SJCRH30 (cell line): Measurements from ENCODE around the gene DIPK1C. TPM values are rescaled to one million over a fixed set of nuclear protein-coding genes. Genes with fewer than 3 reads are reported as not detected.

Experiments
- DNase-seq, 2 experiments: peaks; one replicate each; pipeline ENCODE4 v3.0.0-alpha.2; 2015 to 2020
- H3K27ac ChIP-seq: fragments of 250-450 bp; sonication (Bioruptor Pico); 2 replicates; pipeline ENCODE4 v1.5.1; 2020; ENCODE audit warnings: mild to moderate bottlenecking, moderate library complexity
- H3K27me3 ChIP-seq: fragments of 250-450 bp; sonication (Bioruptor Pico); 2 replicates; pipeline ENCODE4 v1.5.1; 2020; ENCODE audit warnings: mild to moderate bottlenecking, moderate library complexity
- H3K36me3 ChIP-seq: fragments of 250-450 bp; sonication (Bioruptor Pico); 2 replicates; pipeline ENCODE4 v1.5.1; 2020; ENCODE audit warnings: mild to moderate bottlenecking, moderate library complexity
- H3K4me1 ChIP-seq: fragments of 250-450 bp; sonication (Bioruptor Pico); 2 replicates; pipeline ENCODE4 v1.5.1; 2020; ENCODE audit warnings: mild to moderate bottlenecking, moderate library complexity
- H3K4me3 ChIP-seq: fragments of 250-450 bp; sonication (Bioruptor Pico); 2 replicates; pipeline ENCODE4 v1.5.1; 2020; ENCODE audit warnings: mild to moderate bottlenecking, moderate library complexity
- H3K9me3 ChIP-seq: fragments of 250-450 bp; sonication (Bioruptor Pico); replicated peaks from 2 replicates; pipeline ENCODE4 v1.5.1; 2020; ENCODE audit warnings: mild to moderate bottlenecking, moderate library complexity
- total RNA-seq: library from RNA; depleted of rRNA; stranded (reverse); fragments of >200 nt; shearing (Covaris generic); gene quantifications from 2 replicates; pipeline ENCODE4 v1.2.3, GENCODE V29; 2014

Gene DIPK1C
- total RNA-seq, 1 experiment from 2014 or later: not detected

DNA sequence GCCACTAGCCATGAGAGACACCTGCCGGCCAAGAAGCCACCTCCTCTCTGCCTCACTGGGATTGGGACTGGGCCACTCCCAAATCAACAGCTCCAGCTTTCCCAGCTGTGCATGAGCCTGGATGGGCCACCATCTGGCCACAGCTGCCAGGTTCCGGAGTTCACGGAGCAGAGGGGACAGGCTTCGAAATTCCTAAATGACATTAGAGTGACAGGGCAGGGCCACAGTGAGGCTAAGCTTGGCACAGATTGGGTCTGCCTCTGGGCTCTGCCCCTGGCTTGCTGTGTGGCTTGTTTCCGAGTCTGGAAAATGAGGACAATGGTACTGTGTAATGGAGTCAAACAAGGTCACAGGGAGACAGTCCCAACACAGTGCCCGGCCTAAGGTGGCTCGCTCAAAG lies 6.5 kb downstream of the DIPK1C start:
- Histone ChIP-seq H3K27ac (no peak overlapping the region), H3K9me3 (no peaks in the 10 kb centered on the region), H3K27me3 (no peaks in the 10 kb centered on the region), H3K36me3 (no peaks in the 10 kb centered on the region), H3K4me1 (no peaks in the 10 kb centered on the region), H3K4me3 (no peak overlapping the region)
- DNase-seq: no peak

DNA sequence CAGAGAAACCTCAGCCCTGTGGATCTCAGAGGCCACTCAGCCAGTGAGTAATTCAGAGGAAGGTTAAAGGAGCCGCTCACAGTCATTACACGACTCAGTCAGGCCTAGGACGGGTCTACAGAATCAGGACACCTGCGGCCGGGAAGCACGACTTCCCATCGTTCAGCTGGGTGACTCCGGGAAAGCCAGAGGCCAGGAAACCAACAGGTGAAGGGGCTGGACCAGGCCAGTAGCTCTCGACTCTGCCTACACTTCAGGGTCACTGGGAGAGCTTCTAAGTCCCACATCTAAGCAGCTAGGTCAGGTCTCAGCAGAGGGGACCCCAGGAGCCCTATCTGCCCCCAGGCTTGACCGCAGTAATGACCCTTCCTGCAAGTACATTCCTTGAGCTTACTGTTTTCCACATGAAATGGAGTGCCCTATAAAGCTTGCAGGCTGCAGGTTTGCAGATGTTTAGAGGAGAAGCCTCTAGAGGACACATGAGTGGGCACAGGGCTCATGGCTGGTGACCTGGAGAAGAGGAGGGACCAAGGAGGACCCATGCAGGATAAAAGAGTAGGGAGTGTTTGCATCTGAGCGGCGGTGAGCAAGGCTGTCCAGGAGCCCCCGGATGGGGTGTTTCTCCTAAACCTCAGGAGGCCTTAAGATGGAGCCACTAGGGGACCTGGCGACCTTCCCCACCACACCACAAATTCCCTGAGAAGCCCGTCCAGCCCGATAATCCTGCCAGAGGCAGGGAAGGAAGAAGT lies 9.5 kb downstream of the DIPK1C start:
- no peaks in the 10 kb centered on the region for H3K36me3 ChIP-seq
- H3K4me3 ChIP-seq: no peak overlapping the region
- no peaks in the 10 kb centered on the region for H3K9me3 ChIP-seq
- no peaks in the 10 kb centered on the region for H3K4me1 ChIP-seq
- no peak overlapping the region for H3K27ac ChIP-seq
- H3K27me3 ChIP-seq: no peaks in the 10 kb centered on the region
- no peak for DNase-seq

DNA sequence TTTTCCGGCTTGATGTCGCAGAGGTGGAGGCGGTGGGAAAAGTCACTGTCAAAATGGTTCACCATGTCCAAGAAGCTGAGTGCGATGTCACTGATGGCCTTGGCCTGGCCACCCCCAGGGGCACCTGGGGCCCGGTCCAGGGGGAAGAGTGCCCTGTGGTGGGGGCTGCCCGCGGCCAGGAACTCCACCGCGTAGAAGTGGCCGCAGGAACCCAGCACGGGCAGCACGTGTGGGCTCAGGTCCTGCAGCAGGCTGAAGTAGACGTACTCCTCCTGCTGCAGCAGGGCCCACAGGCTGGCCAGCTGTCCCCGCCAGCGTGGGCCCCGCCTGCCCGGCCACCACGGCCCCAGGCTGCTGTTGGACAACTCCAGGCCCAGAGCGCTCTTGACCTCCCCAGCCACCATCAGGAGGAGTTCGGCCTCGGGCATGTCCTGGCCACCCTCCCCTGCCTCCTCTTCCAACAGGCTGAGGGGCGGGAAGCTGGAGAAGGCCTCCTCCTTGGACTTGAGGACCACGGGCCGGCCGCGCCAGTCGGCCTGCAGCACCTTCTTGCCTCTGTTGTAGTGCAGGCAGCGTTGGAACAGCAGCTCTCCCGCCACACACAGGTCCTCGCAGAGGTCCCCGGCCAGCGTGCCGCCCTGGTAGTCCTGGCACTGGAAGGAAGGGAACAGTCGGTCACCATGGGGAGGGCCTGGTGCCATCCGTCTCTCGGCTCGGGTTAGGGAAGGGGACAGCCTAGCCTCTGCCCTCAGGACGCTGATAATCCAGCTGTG lies 10.3 kb downstream of the DIPK1C start:
- Histone ChIP-seq H3K27ac (no peak overlapping the region), H3K27me3 (no peaks in the 10 kb centered on the region), H3K4me3 (no peak overlapping the region), H3K4me1 (no peaks in the 10 kb centered on the region), H3K9me3 (no peaks in the 10 kb centered on the region), H3K36me3 (no peaks in the 10 kb centered on the region)
- DNase-seq: no peak

DNA sequence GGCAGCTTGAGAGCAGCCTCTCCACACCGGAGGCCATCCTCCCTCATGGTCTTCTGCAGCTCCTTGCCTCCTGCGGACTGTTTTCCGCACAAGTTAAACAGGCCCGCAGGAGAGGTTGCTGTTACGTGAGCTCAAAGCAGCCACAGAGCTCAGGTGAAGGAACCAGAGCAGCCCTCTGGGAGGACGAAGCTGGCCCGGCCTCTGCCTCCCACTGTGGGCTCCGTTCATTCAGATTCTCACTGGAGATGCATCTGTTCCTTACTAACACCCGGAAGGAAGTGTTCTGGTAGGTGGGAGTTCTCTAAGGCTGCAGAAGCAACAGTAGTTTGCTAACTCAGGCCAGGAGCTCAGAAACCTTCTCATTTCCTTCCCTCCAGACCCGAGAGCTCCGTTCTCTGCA lies 10.9 kb downstream of the DIPK1C start:
- Histone ChIP-seq H3K9me3 (no peaks in the 10 kb centered on the region), H3K4me3 (no peak overlapping the region), H3K27ac (no peak overlapping the region), H3K36me3 (no peaks in the 10 kb centered on the region), H3K4me1 (no peaks in the 10 kb centered on the region), H3K27me3 (no peaks in the 10 kb centered on the region)
- no peak for DNase-seq

DNA sequence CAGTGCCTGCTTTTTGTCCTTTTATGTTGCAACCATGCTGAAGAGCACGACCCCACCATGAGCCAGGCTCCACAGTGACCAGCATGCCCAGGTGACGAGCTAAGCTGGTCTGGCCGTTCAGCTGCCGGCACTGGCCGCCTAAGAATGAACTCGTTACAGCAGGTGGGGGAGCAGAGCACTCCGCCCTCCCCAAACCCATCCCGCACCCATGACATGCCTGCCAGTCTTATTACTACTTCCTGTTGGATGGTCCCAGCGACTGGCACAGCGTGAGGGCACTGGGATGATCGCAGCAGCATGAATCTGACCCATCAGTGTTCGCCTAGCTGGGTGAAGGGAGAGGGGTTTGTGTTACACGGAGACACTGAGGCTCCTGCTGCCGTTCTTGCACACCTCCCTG lies 11.5 kb downstream of the DIPK1C start:
- Histone ChIP-seq H3K4me1 (no peaks in the 10 kb centered on the region), H3K4me3 (no peak overlapping the region), H3K27ac (no peak overlapping the region), H3K36me3 (no peaks in the 10 kb centered on the region), H3K27me3 (no peaks in the 10 kb centered on the region), H3K9me3 (no peaks in the 10 kb centered on the region)
- no peak for DNase-seq

DNA sequence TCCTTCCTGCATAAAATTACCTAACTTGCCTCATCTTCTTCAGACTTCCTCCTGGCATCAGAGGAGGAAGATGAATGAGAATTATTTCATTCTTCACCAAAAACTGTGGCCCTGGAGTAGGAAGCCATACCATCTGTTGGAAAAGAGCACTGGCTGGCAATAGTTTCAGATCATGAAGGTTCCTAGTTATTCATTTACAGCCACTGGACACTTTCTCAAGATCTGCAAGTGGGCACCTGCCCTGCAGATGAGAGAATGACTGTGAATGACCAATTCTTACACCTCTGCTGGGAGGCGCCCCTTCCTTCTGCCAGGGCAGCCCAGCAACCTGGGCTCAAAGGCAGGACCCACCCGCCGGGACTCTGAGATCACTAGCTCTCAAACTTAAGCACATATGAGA lies 13.0 kb downstream of the DIPK1C start:
- no peak for DNase-seq

DNA sequence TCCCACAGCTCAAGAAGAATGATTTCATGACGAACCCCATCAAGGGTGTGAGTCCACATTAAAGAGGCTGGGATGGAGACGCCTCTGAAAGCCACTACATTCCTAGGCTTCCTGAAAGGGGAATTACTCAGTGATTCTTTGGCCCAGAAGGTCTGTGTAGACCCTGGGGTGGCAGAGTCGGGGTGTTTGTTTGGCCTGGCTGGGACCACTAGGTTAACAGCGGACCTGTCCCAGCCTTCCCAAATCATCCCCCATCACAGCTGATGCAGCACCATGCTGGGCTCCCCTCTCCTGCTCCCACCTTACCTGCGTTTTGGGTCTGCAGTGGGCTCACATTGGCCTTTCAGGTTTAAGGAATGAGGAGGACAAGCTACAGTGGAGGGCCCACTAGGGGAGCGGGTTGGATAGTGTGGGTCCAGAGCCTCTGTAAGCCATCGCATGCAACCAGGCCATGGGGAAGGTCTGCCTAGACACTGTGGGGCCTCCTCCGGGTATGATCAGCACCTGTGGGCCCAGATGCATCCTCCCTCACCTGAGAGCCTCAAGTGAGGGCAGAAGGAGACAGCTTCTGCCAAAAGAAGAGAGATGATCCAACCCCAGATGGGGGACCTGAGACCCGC lies 16.2 kb downstream of the DIPK1C start:
- Histone ChIP-seq H3K27ac (no peak overlapping the region), H3K27me3 (no peaks in the 10 kb centered on the region), H3K4me3 (no peak overlapping the region), H3K9me3 (no peaks in the 10 kb centered on the region), H3K4me1 (no peaks in the 10 kb centered on the region), H3K36me3 (no peaks in the 10 kb centered on the region)
- no peak for DNase-seq

More for the DNA sequence above, 13.0 kb downstream of the DIPK1C start:
- H3K27me3 ChIP-seq: no peaks in the 10 kb centered on the region
- H3K36me3 ChIP-seq: no peaks in the 10 kb centered on the region
- H3K9me3 ChIP-seq: no peaks in the 10 kb centered on the region
- no peak overlapping the region for H3K4me3 ChIP-seq
- H3K4me1 ChIP-seq: no peaks in the 10 kb centered on the region
- no peak overlapping the region for H3K27ac ChIP-seq

DNA sequence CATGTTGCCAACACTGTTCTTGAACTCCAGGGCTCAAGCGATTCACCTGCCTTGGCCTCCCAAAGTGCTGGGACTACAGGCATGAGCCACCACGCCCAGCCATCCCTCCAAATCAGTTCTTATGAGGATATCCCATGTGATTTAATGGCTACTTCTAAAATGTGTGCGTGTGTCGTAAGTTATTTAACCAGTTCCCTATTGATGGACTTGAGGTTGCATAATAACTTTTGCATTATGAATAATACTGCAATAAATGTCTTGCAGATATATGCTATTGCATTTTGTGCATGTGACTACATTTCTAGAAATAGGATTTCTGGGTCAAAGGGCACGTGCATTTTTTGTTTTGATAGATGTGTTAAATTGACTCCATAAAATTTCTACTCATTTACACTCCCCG lies 19.0 kb downstream of the DIPK1C start:
- H3K27ac ChIP-seq: no peak overlapping the region
- H3K4me3 ChIP-seq: no peak overlapping the region
- no peak for DNase-seq
- H3K9me3 ChIP-seq: no peaks in the 10 kb centered on the region
- no peaks in the 10 kb centered on the region for H3K4me1 ChIP-seq
- no peaks in the 10 kb centered on the region for H3K27me3 ChIP-seq
- no peaks in the 10 kb centered on the region for H3K36me3 ChIP-seq

DNA sequence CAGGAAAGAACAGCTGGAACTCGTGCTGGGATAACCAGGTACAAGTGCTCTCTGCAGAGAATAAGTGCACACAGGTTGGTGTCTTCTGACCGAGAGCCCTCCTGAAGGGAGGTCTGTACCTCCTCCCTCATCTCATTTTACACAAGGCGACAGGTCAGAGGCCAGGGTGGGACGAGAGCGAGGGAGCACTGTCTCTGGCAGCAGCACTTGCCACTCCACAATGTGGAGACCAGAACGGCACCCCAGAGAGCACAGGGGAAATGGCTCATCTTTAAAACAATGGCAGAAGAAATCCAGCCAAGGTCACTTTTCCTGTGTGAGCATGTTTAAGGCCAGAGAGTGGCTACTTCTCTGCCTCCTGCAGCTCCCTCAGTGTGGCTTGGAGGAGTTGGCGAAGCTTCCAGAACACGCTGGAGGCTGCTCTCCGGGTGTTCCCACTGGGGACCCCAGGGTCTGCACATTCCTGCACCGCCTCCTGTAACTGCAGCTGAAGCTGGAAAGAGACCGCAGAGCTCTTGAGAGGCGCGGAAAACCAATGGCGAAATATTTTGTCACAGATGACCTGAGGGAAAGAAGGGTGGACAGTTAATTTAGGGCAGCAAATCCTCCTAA lies 20.8 kb downstream of the DIPK1C start:
- no peak overlapping the region for H3K27ac ChIP-seq
- no peak for DNase-seq
- no peaks in the 10 kb centered on the region for H3K27me3 ChIP-seq
- no peaks in the 10 kb centered on the region for H3K4me1 ChIP-seq
- no peak overlapping the region for H3K4me3 ChIP-seq
- H3K36me3 ChIP-seq: no peaks in the 10 kb centered on the region
- no peaks in the 10 kb centered on the region for H3K9me3 ChIP-seq

DNA sequence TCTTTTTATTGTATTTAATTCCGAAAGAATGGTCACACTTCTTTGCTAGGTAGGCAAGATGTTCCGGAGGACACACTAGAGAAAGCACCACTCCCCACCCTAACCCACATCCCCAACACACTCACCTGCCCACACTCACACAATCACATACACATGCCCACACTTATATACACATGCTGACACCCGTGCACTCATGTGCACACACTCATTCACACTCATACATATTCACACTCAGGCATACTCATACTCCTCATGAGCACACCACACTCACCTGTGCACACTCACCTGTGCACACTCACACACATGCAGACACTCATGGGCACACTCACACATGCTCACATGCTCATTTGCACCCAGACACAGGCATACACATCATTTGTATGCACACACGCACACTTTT lies 21.4 kb downstream of the DIPK1C start:
- Histone ChIP-seq H3K9me3 (no peaks in the 10 kb centered on the region), H3K27me3 (no peaks in the 10 kb centered on the region), H3K4me3 (no peak overlapping the region), H3K27ac (no peak overlapping the region), H3K36me3 (no peaks in the 10 kb centered on the region), H3K4me1 (no peaks in the 10 kb centered on the region)
- DNase-seq: no peak

DNA sequence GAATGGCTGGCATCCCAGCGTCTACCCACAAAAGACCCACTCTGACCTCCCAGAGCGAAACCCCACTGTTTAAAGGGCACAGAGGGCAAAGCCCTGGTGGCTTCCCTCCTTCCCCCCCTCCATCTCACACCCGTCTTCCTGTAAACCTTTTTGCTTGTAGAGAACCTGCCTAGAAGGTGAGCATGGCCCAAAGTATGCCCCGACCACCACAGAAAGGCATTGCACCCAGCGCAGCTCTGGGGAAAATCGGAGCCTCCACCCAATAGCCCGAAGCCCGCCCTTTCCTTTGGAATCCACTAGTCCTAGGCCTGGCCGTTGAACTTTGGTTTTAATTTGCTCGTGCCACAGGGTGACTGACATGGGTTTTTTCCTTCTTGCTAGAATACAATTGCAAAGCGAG lies 22.6 kb downstream of the DIPK1C start:
- Histone ChIP-seq H3K4me1 (no peaks in the 10 kb centered on the region), H3K27me3 (no peaks in the 10 kb centered on the region), H3K4me3 (no peak overlapping the region), H3K9me3 (no peaks in the 10 kb centered on the region), H3K36me3 (no peaks in the 10 kb centered on the region), H3K27ac (no peak overlapping the region)
- DNase-seq: no peak

DNA sequence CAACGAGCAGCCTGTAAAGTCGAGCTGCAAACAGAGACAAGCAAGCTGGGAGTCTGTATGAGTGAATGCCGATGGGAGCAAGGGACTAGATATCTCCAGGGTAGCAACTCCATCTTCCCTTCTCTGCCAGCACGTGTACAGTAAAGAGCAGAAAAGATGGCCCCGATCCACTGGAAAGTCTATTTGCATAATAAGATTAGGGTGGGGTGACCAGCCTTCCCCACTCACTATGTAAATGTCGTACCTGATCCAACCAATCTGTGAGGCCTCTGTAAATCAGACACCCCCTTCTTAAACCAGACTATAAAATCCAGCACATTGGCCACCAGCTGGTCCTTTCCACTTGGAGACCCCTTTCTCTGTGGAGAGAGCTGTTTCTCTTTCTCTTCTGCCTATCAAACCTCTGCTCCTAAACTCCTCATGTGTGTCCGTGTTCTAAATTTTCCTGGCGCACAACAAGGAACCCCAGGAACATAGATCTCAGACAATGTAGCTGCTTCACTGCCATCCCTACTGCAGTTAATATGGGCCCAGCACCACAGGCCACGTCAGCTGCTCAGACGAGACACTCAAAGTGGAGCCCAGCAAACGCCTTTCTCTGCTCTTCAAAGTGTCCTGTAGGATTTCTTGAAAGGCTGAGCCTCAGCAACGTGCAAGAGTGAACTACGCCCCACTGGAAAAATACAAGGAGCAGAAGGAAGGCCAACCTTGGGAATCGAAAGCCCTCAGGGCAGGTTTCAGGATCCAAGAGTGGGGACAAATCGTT lies 26.1 kb downstream of the DIPK1C start:
- DNase-seq: no peak
- no peaks in the 10 kb centered on the region for H3K27me3 ChIP-seq
- H3K36me3 ChIP-seq: no peaks in the 10 kb centered on the region
- no peaks in the 10 kb centered on the region for H3K9me3 ChIP-seq
- H3K4me1 ChIP-seq: no peaks in the 10 kb centered on the region
- H3K4me3 ChIP-seq: no peak overlapping the region
- H3K27ac ChIP-seq: no peak overlapping the region

DNA sequence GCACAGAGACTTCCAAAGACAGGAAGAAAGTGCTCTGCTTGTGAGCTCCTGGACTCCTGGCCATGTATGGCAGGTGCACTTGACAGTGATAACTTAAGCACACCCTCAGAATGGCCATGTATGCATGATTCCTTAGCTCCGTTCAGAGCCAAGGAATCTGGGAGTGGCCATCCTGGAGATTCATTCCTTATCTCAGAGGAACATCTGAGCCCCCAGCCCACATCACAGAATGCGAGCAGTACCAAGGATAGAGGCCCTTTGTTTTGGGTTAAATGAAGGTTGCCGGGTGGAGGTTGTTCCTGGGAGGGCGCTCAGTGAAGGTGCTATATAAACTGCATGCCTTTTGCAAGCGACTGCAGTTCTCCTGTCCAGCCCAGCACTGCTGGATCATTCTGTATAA lies 26.9 kb downstream of the DIPK1C start:
- no peaks in the 10 kb centered on the region for H3K36me3 ChIP-seq
- H3K4me1 ChIP-seq: no peaks in the 10 kb centered on the region
- H3K4me3 ChIP-seq: no peak overlapping the region
- H3K27ac ChIP-seq: no peak overlapping the region
- no peaks in the 10 kb centered on the region for H3K9me3 ChIP-seq
- no peaks in the 10 kb centered on the region for H3K27me3 ChIP-seq
- DNase-seq: no peak

DNA sequence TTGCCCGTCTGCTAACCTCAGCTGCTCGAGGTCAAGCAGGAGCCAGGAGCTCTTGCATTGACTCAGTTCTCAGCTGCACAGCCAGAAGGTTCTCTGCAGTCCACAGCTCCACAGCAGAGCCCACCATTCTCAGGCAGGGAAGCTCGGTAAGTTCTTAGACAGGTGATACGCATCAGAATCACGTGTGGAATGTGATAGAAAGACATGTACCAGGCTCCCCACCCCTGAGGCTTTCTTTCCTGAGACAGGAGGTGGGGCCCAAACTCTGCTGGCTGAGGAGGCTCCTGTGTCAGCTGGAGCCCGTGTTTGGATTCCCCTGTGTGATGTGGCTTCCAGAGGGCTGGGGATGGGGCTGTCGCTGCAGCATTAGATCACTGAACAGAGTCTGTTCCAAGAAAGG lies 28.0 kb downstream of the DIPK1C start:
- H3K4me1 ChIP-seq: no peaks in the 10 kb centered on the region
- H3K36me3 ChIP-seq: no peaks in the 10 kb centered on the region
- no peak for DNase-seq
- H3K4me3 ChIP-seq: no peak overlapping the region
- no peak overlapping the region for H3K27ac ChIP-seq
- H3K9me3 ChIP-seq: no peaks in the 10 kb centered on the region
- H3K27me3 ChIP-seq: no peaks in the 10 kb centered on the region
